K562 (cell line): ENCODE measurements around the gene MEAF6. TPM values are rescaled to one million over a fixed set of nuclear protein-coding genes. Genes with fewer than 3 reads are reported as not detected.
A peak's percentile ranks its signal among the peaks of the same experiment; 100 is the strongest.

Source experiments
- CBX5 ChIP-seq: IDR thresholded peaks from 2 replicates; pipeline ENCODE4 v1.6.1; 2014; ENCODE audit warnings: low read depth, borderline replicate concordance
- CCNT2 ChIP-seq: IDR thresholded peaks from 2 replicates; pipeline ENCODE4 v1.6.1; 2011; ENCODE audit warnings: borderline replicate concordance, low read depth, mild to moderate bottlenecking, moderate library complexity, mixed read lengths, low read length; ENCODE audit not compliant: insufficient read length; ENCODE audit errors: extremely low read depth
- CHD1 ChIP-seq: fragments of 200-600 bp; sonication (generic); IDR thresholded peaks from one replicate; pipeline ENCODE4 v1.6.1; 2012; ENCODE audit warnings: mild to moderate bottlenecking, moderate library complexity, low read length, inconsistent platforms
- FOXJ2 ChIP-seq: fragments of 200-800 bp; sonication (Bioruptor generic); IDR thresholded peaks from 2 replicates; pipeline ENCODE4 v1.6.1; 2016; ENCODE audit warnings: missing genetic modification characterization, missing compliant biosample characterization
- GABPB2 ChIP-seq: fragments of 250-450 bp; sonication (Bioruptor Pico); conservative IDR thresholded peaks from 2 replicates; pipeline ENCODE4 v1.5.1; 2021; ENCODE audit warnings: mild to moderate bottlenecking
- HDAC2 ChIP-seq: fragments of 450-650 bp; IDR thresholded peaks from 2 replicates; pipeline ENCODE4 v1.6.1; 2016; ENCODE audit warnings: mild to moderate bottlenecking
- HLTF ChIP-seq: fragments of 450-650 bp; IDR thresholded peaks from 2 replicates; pipeline ENCODE4 v1.6.1; 2016
- IFI16 ChIP-seq: fragments of 250-450 bp; sonication (Bioruptor Pico); IDR thresholded peaks from 2 replicates; pipeline ENCODE4 v2.1.2; 2022; ENCODE audit warnings: mild to moderate bottlenecking, inconsistent platforms
- KDM1A ChIP-seq, 2 experiments: fragments of 450-650 bp; IDR thresholded peaks; 2 replicates each; pipeline ENCODE4 v1.6.1; 2016; ENCODE audit warnings: mild to moderate bottlenecking in 2 of 2
- PTRF ChIP-seq: fragments of 450-650 bp; IDR thresholded peaks from 2 replicates; pipeline ENCODE4 v1.6.1; 2016; ENCODE audit warnings: mild to moderate bottlenecking, missing genetic modification characterization, missing compliant biosample characterization
- RAD21 ChIP-seq, 2 experiments: fragments of 250-450 bp in 1 of 2; fragments of 450-650 bp in 1 of 2; sonication (Bioruptor Pico) in 1 of 2; formaldehyde crosslinking in 1 of 2; IDR thresholded peaks in 1 of 2; conservative IDR thresholded peaks in 1 of 2; 2 replicates each; pipeline versions ENCODE4 v1.4.0 to v1.8.0; 2020 to 2022; ENCODE audit warnings: mild to moderate bottlenecking in 2 of 2, moderate library complexity in 1 of 2
- SETDB1 ChIP-seq: IDR thresholded peaks from one replicate; pipeline ENCODE4 v1.6.1; 2012; ENCODE audit warnings: low read length, control low read depth, inconsistent platforms
- SMARCC2 ChIP-seq: fragments of 450-650 bp; IDR thresholded peaks from 2 replicates; pipeline ENCODE4 v1.6.1; 2017; ENCODE audit warnings: antibody characterized with exemption, moderate library complexity, mild to moderate bottlenecking, low read depth
- SRSF1 ChIP-seq: fragments of 200-400 bp; formaldehyde crosslinking; IDR thresholded peaks from 2 replicates; pipeline ENCODE4 v1.6.1; 2017; ENCODE audit warnings: mild to moderate bottlenecking, low read depth, low read length, moderate library complexity
- TAF9B ChIP-seq: fragments of 450-650 bp; IDR thresholded peaks from 2 replicates; pipeline ENCODE4 v1.6.1; 2018; ENCODE audit warnings: mild to moderate bottlenecking; ENCODE audit not compliant: partially characterized antibody
- ZNF274 ChIP-seq: IDR thresholded peaks from 2 replicates; pipeline ENCODE4 v1.6.1; 2011; ENCODE audit warnings: low read depth, mild to moderate bottlenecking, low read length, moderate library complexity, borderline replicate concordance
- ZNF696 ChIP-seq: fragments of 250-450 bp; sonication (Bioruptor Pico); conservative IDR thresholded peaks from 2 replicates; pipeline ENCODE4 v1.4.0; 2020; ENCODE audit warnings: mild to moderate bottlenecking, moderate library complexity
- ZNF830 ChIP-seq: fragments of 250-450 bp; sonication (Bioruptor Pico); IDR thresholded peaks from 2 replicates; pipeline ENCODE4 v1.5.0; 2021; ENCODE audit warnings: mild to moderate bottlenecking
- polyA plus RNA-seq, 8 experiments: library from polyadenylated mRNA; depleted of rRNA in 4 of 8; stranded (reverse) in 5 of 8; unstranded in 3 of 8; fragments of >200 nt; fragmentation: Nextera tagmentation in 2 of 8; fragmentation: Illumina TruSeq in 1 of 8; extraction: Ambion mirVana in 2 of 8; extraction: Trizol in 1 of 8; gene quantifications; 2 replicates each; pipeline versions ENCODE4 v1.2.1 to v1.2.3, GENCODE V29; 2011 to 2014; ENCODE audit warnings: inconsistent platforms in 1 of 8, missing spikeins in 1 of 8
- total RNA-seq, 7 experiments: library from RNA; depleted of rRNA in 6 of 7; stranded (reverse); fragments of >200 nt in 6 of 7; fragmentation: Illumina TruSeq in 2 of 7; extraction: Trizol in 2 of 7; gene quantifications; 2 replicates each; pipeline versions ENCODE4 v1.2.1 to v1.2.3, GENCODE V29; 2011 to 2021; ENCODE audit warnings: low replicate concordance in 1 of 7
- TF ChIP-seq, protein P1 (sequence below): sonication (generic); formaldehyde crosslinking; IDR thresholded peaks from 2 replicates; pipeline ENCODE4 v1.5.0; 2020; ENCODE audit warnings: missing genetic modification reagents
- TF ChIP-seq, protein P2 (sequence below): fragments of 250-450 bp; sonication (Bioruptor Pico); IDR thresholded peaks from 2 replicates; pipeline ENCODE4 v1.5.0; 2021; ENCODE audit warnings: mild to moderate bottlenecking, borderline replicate concordance
- TF ChIP-seq, protein P3 (sequence below): fragments of 250-450 bp; sonication (Bioruptor Pico); IDR thresholded peaks from 2 replicates; pipeline ENCODE4 v1.5.0; 2021; ENCODE audit warnings: mild to moderate bottlenecking, moderate library complexity

MEAF6 gene
- total and polyA plus RNA-seq, 9 of the 15 experiments (the other 6 are each of a cell fraction or from before 2014, with no cell fraction given), result 55.0 to 151 (median 92.3) TPM

- TF ChIP-seq, protein P1, sequence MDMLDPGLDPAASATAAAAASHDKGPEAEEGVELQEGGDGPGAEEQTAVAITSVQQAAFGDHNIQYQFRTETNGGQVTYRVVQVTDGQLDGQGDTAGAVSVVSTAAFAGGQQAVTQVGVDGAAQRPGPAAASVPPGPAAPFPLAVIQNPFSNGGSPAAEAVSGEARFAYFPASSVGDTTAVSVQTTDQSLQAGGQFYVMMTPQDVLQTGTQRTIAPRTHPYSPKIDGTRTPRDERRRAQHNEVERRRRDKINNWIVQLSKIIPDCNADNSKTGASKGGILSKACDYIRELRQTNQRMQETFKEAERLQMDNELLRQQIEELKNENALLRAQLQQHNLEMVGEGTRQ (CRISPR knock-in tag), result no peak
- TF ChIP-seq FOXJ2 (tag) (no peak), PTRF (no peak), HDAC2 (peak; percentile 44; the same call in 1 of the 2 replicates), GABPB2 (CRISPR knock-in tag) (no peak), ZNF830 (CRISPR knock-in tag) (no peak), SRSF1 (no peak), ZNF274 (no peak), CCNT2 (no peak), HLTF (no peak), TAF9B (no peak), SETDB1 (no peak), CHD1 (no peak), ZNF696 (CRISPR knock-in tag) (no peak), KDM1A (IDR thresholded peaks at IDR 0.05) (peak in 1 of 2 experiments; percentile 38; a peak in 2 of 4 replicates), RAD21 (CRISPR knock-in tag; conservative IDR thresholded peaks at IDR 0.05 in 1 of 2, IDR thresholded peaks at IDR 0.05 in 1 of 2) (peak; percentile 27 to 72), CBX5 (no peak), SMARCC2 (no peak), IFI16 (CRISPR knock-in tag) (no peak)
- TF ChIP-seq, protein P2, sequence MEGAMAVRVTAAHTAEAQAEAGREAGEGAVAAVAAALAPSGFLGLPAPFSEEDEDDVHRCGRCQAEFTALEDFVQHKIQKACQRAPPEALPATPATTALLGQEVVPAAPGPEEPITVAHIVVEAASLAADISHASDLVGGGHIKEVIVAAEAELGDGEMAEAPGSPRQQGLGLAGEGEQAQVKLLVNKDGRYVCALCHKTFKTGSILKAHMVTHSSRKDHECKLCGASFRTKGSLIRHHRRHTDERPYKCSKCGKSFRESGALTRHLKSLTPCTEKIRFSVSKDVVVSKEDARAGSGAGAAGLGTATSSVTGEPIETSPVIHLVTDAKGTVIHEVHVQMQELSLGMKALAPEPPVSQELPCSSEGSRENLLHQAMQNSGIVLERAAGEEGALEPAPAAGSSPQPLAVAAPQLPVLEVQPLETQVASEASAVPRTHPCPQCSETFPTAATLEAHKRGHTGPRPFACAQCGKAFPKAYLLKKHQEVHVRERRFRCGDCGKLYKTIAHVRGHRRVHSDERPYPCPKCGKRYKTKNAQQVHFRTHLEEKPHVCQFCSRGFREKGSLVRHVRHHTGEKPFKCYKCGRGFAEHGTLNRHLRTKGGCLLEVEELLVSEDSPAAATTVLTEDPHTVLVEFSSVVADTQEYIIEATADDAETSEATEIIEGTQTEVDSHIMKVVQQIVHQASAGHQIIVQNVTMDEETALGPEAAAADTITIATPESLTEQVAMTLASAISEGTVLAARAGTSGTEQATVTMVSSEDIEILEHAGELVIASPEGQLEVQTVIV (CRISPR knock-in tag), result no peak
- TF ChIP-seq, protein P3, sequence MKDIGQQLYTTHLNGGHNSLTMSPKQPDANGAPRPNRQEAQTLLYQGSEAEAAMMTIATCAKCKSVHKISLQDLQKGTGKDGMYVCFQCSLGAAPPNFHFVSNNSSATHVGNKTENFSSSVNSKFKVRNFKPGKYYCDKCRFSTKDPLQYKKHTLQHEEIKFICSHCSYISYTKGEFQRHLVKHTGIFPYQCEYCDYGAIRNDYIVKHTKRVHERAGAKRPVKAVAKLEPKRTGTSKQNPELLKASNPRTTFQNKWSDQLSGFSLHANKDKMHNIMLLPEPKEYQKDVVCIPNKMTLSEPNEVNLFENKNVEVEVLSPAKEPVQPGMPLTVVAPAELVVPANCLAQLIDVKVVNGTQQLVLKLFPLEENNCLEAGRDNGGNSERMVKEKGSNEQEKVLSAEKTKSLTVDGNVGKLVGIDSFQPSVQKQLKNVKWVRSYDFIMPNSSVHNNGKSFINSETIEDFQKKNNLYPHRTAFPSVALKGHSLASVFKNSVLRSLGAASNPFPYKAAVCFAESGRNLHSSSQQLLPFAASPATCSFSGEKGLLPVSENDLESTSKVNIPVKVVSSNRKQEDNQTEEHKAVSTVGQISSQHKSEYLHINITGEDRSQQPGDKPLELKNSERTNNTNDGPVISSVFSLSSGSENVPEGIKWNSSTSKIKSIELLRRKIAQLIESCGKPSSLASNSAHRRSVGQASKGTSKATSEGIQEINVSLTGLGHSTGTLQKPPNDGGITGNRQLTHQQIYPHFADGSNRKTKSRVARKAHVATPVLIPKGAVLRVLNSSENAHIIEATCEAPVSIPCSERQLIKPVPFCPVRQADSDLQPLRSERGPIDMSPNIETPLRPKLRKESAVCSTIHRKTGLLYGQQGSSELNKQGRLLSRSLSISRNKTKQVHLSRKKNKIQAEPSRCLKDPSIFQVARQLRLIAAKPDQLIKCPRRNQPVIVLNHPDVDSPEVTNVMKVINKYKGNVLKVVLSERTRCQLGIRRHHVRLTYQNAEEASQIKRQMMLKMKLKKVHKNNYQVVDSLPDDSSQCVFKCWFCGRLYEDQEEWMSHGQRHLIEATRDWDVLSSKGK (CRISPR knock-in tag), result no peak
These were observed 46.9 kb upstream of the MEAF6 start (continued) for GRCh38 chr1:37561133-37562132.
